Tibial nerve (tissue), 4 donors: ENCODE measurements around the gene HRAS. TPM values are rescaled to one million over a fixed set of nuclear protein-coding genes. Genes with fewer than 3 reads are reported as not detected.

Source experiments
- DNase-seq, 2 donors: peaks; one replicate each; pipeline ENCODE4 v3.0.0-alpha.2; 2019; ENCODE audit warnings: low spot score in 2 of 2
- H3K27ac ChIP-seq, 4 donors: fragments of 200-600 bp; sonication (generic) in 3 of 4; one replicate each; pipeline ENCODE4 v1.5.1; 2017 to 2019; ENCODE audit warnings: mild to moderate bottlenecking in 1 of 4
- H3K27me3 ChIP-seq, 2 donors: fragments of 200-600 bp; sonication (generic) in 1 of 2; one replicate each; pipeline versions ENCODE4 v1.5.1 to v1.6.0; 2017 to 2019
- H3K36me3 ChIP-seq, 3 donors: fragments of 200-600 bp; sonication (generic); one replicate each; pipeline ENCODE4 v1.5.1; 2018 to 2019
- H3K4me1 ChIP-seq, 4 donors: fragments of 200-600 bp; sonication (generic) in 3 of 4; one replicate each; pipeline ENCODE4 v1.5.1; 2017 to 2019
- H3K4me3 ChIP-seq, 4 donors: fragments of 200-600 bp; sonication (generic) in 3 of 4; one replicate each; pipeline ENCODE4 v1.5.1; 2017 to 2019; ENCODE audit warnings: mild to moderate bottlenecking in 1 of 4, moderate library complexity in 1 of 4
- H3K9me3 ChIP-seq, 4 donors: fragments of 200-600 bp; sonication (generic) in 3 of 4; one replicate each; pipeline ENCODE4 v1.5.1; 2017 to 2019
- EP300 ChIP-seq, 2 donors: sonication (generic); formaldehyde crosslinking; IDR thresholded peaks; one replicate each; pipeline ENCODE4 v1.6.1; 2017; ENCODE audit warnings: antibody characterized with exemption in 2 of 2, mild to moderate bottlenecking in 1 of 2
- POLR2A ChIP-seq, 2 donors: fragments of 450-650 bp; IDR thresholded peaks; one replicate each; pipeline ENCODE4 v1.6.1; 2017; ENCODE audit warnings: antibody characterized with exemption in 2 of 2, mild to moderate bottlenecking in 2 of 2, moderate library complexity in 2 of 2
- WGBS, 2 donors: methylation state at CpG; one replicate each; pipeline ENCODE4 v1.1.5; 2018; 5-methylcytosine and 5-hydroxymethylcytosine counted together
- total RNA-seq, 4 donors: library from RNA; depleted of rRNA; stranded (reverse); fragments of >200 nt; gene quantifications; one replicate each; pipeline ENCODE4 v1.1.0, GENCODE V29; 2016
- TF ChIP-seq, protein P1 (sequence below), 5 experiments: fragments of 200-600 bp in 3 of 5; fragments of 450-650 bp in 2 of 5; sonication (generic) in 3 of 5; IDR thresholded peaks; one replicate each; pipeline ENCODE4 v1.5.1; 2016 to 2019; ENCODE audit warnings: antibody characterized with exemption in 5 of 5, mild to moderate bottlenecking in 3 of 5, moderate library complexity in 2 of 5

The HRAS gene
- total RNA-seq, 4 donors from 2014 or later, result 64.3 to 71.1 (median 68.1) TPM

DNA sequence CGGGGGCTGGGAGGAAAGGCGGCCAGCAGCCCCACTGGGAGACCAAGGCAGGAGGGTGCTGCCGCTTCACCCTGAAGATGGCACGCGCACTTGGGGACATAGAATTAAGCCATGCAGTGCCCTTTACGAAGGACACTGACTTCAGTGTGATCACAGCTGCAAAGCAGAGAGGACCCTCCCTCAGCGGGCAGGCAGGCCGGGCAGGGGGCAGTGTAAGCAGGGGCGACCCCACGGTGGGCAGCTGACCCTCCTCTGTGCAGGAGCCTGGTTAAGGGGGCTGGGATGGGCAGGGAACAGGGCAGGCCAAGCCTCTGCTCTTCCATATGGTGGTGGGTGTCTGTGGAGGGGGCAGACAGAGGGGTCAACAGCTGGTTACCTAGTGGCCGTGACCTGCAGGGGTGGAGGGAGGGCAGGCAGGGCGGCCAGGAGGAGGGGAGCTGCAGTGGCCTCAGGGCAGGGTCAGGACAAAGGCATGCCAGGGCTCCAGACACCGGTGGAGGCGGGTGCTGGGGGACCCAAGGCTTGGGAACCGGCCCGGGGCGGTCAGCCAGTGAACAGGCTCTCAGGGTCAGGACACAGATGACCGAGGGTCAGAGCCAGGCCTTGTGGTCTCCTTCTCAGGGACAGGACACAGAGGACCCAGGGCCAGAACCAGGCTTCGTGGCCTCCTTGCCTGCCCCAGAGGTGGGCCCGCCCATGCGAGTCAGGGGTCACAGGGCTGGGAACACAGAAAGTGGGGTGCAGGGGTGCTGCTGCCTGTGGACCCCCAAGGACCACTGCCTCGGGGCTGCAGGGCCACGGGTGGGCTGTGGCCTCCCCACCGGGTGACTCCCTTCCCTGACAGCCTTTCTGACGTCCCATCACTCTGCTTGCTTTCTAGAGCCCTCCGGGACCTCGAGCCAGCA is 18.0 kb upstream of the HRAS start:
- Histone ChIP-seq H3K36me3 (peaks cover 0 to 5% (median 0%) of the 10 kb centered on the region in 3 donors), H3K9me3 (no peaks in the 10 kb centered on the region), H3K27ac (no peak overlapping the region), H3K4me1 (peaks cover 0 to 23% (median 12%) of the 10 kb centered on the region in 4 donors), H3K27me3 (peaks cover 0 to 74% of the 10 kb centered on the region in 2 donors), H3K4me3 (no peak overlapping the region)
- TF ChIP-seq, protein P1, sequence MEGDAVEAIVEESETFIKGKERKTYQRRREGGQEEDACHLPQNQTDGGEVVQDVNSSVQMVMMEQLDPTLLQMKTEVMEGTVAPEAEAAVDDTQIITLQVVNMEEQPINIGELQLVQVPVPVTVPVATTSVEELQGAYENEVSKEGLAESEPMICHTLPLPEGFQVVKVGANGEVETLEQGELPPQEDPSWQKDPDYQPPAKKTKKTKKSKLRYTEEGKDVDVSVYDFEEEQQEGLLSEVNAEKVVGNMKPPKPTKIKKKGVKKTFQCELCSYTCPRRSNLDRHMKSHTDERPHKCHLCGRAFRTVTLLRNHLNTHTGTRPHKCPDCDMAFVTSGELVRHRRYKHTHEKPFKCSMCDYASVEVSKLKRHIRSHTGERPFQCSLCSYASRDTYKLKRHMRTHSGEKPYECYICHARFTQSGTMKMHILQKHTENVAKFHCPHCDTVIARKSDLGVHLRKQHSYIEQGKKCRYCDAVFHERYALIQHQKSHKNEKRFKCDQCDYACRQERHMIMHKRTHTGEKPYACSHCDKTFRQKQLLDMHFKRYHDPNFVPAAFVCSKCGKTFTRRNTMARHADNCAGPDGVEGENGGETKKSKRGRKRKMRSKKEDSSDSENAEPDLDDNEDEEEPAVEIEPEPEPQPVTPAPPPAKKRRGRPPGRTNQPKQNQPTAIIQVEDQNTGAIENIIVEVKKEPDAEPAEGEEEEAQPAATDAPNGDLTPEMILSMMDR (IDR thresholded peaks at IDR 0.05), result no peak
- no peak for TF ChIP-seq EP300 (IDR thresholded peaks at IDR 0.05)
- no peak for TF ChIP-seq POLR2A (IDR thresholded peaks at IDR 0.05)
- WGBS, 2 donors, result 74 to 77% methylated on average over 27 of the region's 27 CpGs
- no peak for DNase-seq

DNA sequence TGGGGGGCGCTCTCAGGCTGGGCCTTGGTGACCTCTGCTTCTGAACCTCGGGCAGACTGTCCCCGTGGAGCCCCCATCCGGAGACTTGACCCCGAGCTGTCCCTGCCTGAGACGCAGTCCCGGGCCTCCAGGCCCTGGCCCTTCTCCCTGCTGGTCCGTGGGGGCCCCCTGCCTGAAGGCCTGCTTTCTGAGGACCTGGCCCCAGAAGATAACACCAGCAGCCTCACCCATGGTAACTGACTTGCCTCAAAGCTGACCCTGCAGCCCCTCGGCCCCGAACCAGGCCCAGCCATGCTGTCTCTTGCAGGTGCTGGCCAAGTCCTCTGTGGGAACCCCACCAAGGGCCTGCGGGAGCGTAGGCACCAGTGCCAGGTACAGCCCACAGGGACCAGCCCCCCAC is 16.2 kb upstream of the HRAS start:
- TF ChIP-seq POLR2A (IDR thresholded peaks at IDR 0.05), result no peak
- TF ChIP-seq, protein P1 (IDR thresholded peaks at IDR 0.05), result no peak
- no peak for TF ChIP-seq EP300 (IDR thresholded peaks at IDR 0.05)
- H3K4me1 ChIP-seq, result peaks cover 0 to 23% (median 12%) of the 10 kb centered on the region in 4 donors
- peaks cover 0 to 57% of the 10 kb centered on the region in 2 donors for H3K27me3 ChIP-seq
- peaks cover 0 to 5% (median 0%) of the 10 kb centered on the region in 3 donors for H3K36me3 ChIP-seq
- H3K9me3 ChIP-seq, result no peaks in the 10 kb centered on the region
- no peak for DNase-seq
- H3K27ac ChIP-seq, result no peak overlapping the region
- WGBS, 2 donors, result 62 to 78% methylated on average over 6 to 11 of the region's 12 CpGs
- no peak overlapping the region for H3K4me3 ChIP-seq

DNA sequence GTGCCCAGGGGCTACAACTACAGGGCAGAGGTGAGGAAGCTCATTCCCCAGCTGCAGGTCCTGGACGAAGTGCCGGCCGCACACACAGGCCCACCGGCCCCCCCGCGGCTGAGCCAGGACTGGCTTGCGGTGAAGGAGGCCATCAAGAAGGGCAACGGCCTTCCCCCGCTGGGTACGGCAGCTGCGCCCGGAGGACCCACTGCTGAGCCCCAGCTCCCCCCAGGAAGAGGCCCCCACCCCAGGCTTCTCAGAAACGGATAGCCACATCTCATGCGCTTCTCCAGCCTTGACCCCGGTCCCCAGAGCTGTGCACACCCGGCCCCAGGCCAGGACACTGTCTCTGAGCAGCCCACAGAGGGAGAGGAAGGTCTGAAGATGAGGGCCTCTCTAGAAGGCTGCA is 15.8 kb upstream of the HRAS start:
- Histone ChIP-seq H3K4me3 (no peak overlapping the region), H3K27me3 (peaks cover 0 to 52% of the 10 kb centered on the region in 2 donors), H3K4me1 (peaks cover 0 to 18% (median 12%) of the 10 kb centered on the region in 4 donors), H3K27ac (no peak overlapping the region), H3K36me3 (peaks cover 0 to 5% (median 0%) of the 10 kb centered on the region in 3 donors), H3K9me3 (no peaks in the 10 kb centered on the region)
- TF ChIP-seq, protein P1 (IDR thresholded peaks at IDR 0.05), result no peak
- TF ChIP-seq EP300 (IDR thresholded peaks at IDR 0.05), result no peak
- no peak for TF ChIP-seq POLR2A (IDR thresholded peaks at IDR 0.05)
- DNase-seq, result no peak
- 51 to 79% methylated on average over 4 to 14 of the region's 16 CpGs for WGBS, 2 donors

DNA sequence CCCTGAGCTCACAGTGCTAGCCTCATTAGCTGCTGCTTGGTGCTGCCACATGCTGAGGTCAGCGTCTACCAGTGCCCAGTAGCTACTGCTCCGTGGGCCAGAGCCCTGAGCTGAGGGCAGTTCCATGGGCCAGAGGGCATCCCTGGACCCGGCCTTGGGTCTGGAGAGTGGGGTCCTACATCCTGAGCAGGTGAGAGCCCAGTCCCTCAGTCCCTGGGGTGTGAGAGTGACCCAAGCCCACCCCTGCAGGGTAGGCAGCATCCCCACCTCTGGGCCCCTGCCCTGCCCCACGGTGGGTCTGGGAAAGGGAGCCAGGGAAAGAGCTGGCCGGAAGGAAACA is 15.3 kb upstream of the HRAS start:
- Histone ChIP-seq H3K27ac (no peak overlapping the region), H3K9me3 (no peaks in the 10 kb centered on the region), H3K36me3 (peaks cover 0 to 5% (median 0%) of the 10 kb centered on the region in 3 donors), H3K4me1 (peaks cover 0 to 14% (median 10%) of the 10 kb centered on the region in 4 donors), H3K27me3 (peaks cover 0 to 49% of the 10 kb centered on the region in 2 donors), H3K4me3 (no peak overlapping the region)
- 70 to 73% methylated on average over 2 to 3 of the region's 5 CpGs for WGBS, 2 donors
- no peak for DNase-seq
- no peak for TF ChIP-seq EP300 (IDR thresholded peaks at IDR 0.05)
- TF ChIP-seq, protein P1 (IDR thresholded peaks at IDR 0.05), result no peak
- TF ChIP-seq POLR2A (IDR thresholded peaks at IDR 0.05), result no peak
